Omental fat pad (tissue), 4 donors: Measurements from ENCODE around the gene PIGC. TPM values are rescaled to one million over a fixed set of nuclear protein-coding genes. Genes with fewer than 3 reads are reported as not detected.

ENCODE experiments used
- ATAC-seq: fragments of 150-250 bp; one replicate; pipeline ENCODE4 v1.9.1; 2016; ENCODE audit warnings: mild to moderate bottlenecking, moderate library complexity; ENCODE audit not compliant: low FRiP score
- DNase-seq: peaks from one replicate; pipeline ENCODE4 v3.0.0-alpha.2; 2019; ENCODE audit warnings: low spot score
- total RNA-seq, 4 donors: library from RNA; depleted of rRNA; stranded (reverse); fragments of >200 nt; gene quantifications; one replicate each; pipeline ENCODE4 v1.1.0, GENCODE V29; 2016
- TF ChIP-seq, protein P1 (sequence below), 3 donors: fragments of 450-650 bp; IDR thresholded peaks; one replicate each; pipeline ENCODE4 v1.5.1; 2016 to 2017; ENCODE audit warnings: antibody characterized with exemption in 3 of 3, mild to moderate bottlenecking in 3 of 3, moderate library complexity in 2 of 3

PIGC gene
- total RNA-seq, 4 donors from 2014 or later: 12.6 to 20.2 (median 19.5) TPM

DNA sequence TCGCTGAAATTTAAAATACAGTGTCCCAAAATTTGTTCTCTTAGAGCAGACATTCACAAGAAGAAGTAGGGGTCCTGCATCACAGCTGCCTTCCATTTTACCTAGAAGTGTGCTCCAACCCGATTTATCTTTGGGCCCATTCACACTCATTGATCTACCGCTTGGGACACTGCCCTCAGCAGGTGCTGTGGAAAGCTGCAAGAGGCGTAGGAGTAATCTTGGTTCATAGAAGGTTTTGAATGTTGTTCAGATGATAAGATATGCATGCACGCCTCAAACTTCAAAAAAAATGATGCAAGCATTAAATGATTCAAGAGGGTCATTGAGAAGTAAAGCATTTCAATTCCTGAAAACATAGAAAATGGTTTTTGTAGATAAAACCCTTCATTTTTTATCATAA lies 42.0 kb downstream of the PIGC start:
- TF ChIP-seq, protein P1, sequence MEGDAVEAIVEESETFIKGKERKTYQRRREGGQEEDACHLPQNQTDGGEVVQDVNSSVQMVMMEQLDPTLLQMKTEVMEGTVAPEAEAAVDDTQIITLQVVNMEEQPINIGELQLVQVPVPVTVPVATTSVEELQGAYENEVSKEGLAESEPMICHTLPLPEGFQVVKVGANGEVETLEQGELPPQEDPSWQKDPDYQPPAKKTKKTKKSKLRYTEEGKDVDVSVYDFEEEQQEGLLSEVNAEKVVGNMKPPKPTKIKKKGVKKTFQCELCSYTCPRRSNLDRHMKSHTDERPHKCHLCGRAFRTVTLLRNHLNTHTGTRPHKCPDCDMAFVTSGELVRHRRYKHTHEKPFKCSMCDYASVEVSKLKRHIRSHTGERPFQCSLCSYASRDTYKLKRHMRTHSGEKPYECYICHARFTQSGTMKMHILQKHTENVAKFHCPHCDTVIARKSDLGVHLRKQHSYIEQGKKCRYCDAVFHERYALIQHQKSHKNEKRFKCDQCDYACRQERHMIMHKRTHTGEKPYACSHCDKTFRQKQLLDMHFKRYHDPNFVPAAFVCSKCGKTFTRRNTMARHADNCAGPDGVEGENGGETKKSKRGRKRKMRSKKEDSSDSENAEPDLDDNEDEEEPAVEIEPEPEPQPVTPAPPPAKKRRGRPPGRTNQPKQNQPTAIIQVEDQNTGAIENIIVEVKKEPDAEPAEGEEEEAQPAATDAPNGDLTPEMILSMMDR (IDR thresholded peaks at IDR 0.05): no peak
- ATAC-seq (no peak), DNase-seq (no peak)

DNA sequence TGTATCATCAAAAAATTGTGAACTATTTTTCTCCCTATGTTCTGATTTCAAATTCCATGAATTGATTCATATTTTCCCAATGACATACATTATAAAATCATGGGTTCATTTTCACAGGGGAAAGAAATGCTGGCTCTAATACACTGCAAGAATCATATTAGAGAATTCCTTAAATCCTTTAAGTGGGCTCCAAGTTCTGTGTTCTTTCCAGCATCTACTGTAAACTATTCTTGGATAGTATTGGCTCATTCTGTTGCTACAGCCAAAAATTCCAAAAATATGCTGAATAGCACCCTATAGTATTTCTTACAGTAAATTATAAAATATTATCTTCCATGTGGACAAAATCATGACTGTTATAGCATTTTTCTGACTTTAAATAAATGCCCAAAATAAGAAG lies 42.4 kb downstream of the PIGC start:
- no peak for ATAC-seq
- DNase-seq: no peak
- TF ChIP-seq, protein P1 (IDR thresholded peaks at IDR 0.05): no peak

DNA sequence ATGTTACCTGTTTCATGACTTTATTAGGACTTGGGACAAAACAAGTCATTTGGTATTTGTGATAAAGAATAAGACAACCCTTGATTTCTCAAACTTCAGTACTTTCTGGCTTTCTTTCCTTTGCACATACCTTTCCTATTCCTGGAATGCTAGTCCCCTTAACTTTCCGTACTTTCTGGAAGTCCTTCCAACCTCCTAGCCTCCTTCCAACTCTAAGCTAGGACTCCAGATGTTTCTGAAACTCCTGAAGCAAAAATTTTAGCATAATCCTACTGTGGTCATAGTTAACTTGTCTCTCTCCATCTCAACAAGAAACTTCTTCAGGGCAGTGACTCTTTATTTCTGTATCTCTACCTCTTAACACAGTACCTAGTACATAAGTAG lies 43.2 kb downstream of the PIGC start:
- ATAC-seq: no peak
- TF ChIP-seq, protein P1 (IDR thresholded peaks at IDR 0.05): no peak

DNA sequence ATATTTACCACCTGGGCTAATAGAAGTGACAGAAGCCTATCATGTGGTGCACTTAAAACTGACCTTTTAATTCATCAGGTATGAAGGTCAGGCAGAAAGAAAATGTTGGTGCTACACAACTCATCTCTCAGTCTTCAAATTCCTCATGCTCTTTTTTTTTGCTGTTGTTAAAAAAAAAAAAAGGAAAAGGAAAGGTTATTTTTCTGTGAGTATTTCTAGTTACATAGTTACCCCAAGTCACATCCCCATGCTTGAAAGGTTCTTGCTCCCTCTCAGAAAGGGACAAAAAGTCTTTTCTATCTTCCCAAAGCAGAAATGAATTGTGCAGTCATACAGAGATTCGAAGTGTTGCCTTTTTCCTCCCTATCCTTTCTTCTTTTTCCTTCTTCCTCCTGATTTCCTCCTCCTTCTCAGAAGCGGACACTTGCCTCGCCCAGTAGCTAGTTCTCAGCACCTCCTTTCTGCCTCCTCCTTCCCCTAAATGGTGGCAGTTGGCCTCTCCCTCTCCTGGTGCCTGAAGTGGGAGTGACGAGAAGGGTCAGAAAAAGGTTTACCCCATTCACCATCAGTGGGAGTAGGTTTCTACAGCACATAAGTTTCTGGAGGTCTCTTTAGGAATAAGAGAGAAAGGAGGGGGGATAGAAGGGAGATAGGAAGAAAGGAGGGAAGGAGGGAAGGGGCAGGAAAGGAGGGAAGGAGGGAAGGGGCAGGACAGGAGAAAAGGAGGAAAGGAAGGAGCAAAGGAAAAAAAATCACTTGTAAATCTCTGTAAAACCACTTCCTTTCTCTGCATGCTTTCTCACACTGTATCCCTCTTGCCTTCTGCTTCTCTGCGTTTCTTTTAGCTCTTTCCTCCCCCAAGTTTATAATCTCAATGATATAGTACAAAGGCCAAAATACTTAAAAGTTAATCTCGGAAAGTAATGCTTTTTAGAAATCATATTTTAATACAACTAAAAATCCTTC lies 43.8 kb downstream of the PIGC start:
- no peak for DNase-seq
- ATAC-seq: no peak
- TF ChIP-seq, protein P1 (IDR thresholded peaks at IDR 0.05): no peak

More for the DNA sequence above, 43.2 kb downstream of the PIGC start:
- no peak for DNase-seq

DNA sequence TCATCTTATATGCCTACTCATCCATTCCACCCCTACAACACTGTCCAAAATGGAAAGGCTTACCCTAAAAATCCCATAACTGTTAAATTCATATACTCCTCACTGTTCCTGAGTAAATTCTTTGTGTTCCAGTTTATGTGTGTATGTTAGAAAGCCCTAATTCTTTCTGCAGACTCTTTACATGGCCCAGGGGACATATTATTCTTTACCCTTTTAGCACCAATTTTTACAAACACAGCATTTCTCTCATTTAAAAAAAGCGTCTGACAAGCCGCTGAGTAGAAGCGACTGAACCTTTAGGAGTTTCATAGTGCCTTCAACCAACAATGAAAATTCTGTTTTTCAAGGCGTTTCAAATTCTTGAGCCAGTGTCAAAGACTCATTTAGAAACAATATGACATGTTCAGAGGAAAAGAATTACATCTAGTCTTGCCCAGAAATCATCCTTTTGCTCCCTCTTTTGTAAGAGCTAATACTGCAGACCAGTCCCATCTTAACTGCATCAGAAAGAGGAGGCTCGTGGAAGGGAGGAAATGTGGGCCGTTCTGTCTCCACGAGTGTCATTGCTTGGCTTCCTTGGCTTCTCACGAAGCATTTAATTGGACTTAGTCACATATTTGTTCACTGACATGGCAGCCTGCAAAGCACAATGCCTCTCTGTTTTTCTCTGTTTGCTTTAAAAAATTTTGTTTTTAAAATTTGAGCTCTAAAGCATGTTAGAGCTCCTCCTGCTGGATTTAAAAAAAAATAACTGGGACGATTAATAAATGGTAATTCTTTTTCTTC lies 44.7 kb downstream of the PIGC start:
- ATAC-seq: peak; percentile 80
- TF ChIP-seq, protein P1 (IDR thresholded peaks at IDR 0.05): peak in 1 of 3 donors; percentile 7
- no peak for DNase-seq

DNA sequence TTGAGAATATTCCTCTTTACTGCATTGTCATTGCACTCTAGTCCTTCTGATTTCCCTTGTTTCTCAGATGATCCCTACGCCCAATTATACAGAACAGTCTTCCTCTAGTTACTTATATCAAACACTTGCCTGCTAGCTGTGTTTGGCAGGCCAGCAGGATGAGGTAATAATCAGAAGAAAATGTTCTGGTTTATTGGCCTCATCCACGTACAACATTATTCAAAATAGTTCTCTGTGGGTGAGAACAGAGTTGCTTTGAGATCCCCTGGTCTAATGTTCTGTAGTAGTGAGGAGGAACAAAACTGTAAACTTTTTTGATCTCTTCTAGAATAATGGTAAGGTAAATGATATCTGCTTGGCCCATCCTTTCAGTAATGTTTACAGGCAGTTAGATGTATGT lies 45.7 kb downstream of the PIGC start:
- no peak for ATAC-seq
- DNase-seq: no peak
- TF ChIP-seq, protein P1 (IDR thresholded peaks at IDR 0.05): no peak
